GM18502 (cell line): ENCODE measurements around the gene GALNT13.

Experiments used
- ATAC-seq: cut with Tn5 transposase; IDR thresholded peaks from one replicate; pipeline ENCODE4 v1.9.1; 2021; ENCODE audit warnings: mild to moderate bottlenecking; ENCODE audit not compliant: unreplicated experiment, poor library complexity

Gene GALNT13

DNA sequence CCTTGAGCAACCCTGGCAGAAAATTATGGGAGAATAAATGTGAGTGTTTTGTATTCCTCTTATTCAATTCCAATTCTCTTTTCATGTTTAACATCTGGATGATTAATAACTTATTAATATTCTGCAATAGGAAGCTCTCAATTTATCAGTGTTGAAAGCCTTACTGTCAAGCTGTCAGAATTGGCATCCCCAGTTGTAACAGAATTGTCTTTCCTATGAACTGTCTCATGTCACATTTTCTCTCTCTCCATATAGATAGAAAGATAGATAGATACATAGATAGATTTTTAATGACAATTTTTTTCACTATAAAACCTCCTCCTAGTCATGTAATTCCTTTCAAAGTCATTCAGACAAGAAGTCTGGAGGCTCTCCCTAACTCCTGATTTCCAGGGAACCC, 331.5 kb downstream of the GALNT13 start:
- ATAC-seq, result no peak

DNA sequence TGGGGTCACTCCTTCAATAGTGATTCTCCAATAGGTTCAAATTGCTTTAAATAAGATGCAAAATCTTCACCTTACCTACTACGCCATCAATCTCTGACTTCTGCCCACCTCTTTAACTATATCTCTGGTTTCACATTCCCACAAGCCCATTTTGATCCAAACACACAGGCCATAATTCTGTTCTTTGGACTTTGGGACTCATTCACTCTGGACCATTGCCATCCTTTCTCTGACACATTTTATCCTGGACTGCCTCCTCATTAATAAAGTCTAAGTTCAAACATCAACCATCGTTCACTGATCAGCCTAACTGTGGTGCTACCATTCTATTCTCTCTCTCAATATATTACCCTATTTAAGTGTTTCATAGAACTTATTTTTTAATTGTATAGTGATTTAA, 332.2 kb downstream of the GALNT13 start:
- no peak for ATAC-seq

DNA sequence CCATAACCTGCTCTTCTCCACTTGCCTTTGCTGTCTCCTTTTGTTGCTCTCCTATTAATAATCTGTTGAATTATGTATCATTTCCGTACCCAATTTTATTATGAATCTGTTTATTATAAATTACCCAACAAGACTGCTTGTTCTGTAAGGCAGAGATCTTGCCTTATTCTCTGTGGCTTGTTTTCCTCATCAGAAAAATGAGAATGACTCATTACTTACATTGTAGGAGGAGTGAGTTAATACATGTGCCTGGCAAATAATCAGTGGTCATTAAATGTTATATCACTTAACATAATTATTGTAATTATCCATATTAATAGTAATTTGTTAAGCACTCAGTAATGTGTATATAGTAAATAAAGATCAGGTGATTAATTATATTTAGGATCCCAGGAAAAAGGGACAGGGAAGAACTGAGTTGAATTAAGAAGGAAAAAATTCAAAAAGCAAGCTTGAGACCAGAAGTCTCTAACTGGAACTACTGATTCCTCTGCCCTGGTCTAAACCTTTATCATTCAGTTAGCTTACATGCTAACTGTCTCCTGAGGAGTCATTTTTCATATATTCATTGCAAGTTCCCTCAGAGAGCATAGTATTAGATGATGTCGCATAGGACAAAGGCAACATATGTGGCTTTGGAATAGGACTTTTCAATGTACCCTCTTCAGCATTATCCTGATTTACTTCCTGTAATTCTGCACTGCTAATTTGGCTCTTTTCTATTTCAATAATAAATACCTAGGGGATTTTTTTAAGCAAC, 335.7 kb downstream of the GALNT13 start:
- no peak for ATAC-seq

DNA sequence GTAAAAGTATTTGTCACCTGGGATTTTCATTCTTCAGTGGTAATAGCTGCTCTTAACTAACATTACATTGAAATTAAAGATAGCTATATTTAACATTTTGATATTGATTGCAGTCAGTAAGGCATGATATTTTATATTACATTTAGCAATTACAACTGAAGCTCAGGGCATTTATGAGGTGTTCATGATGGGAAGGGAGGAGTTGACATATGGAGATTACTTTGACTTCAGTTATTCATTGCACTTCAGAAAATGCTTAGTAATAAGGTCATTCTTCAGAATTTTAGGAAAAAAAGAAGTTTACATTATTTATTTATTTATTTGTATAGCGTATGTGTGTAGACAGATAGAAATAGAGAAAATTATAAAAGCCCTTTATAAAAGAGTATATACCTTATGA, 352.0 kb downstream of the GALNT13 start:
- no peak for ATAC-seq

DNA sequence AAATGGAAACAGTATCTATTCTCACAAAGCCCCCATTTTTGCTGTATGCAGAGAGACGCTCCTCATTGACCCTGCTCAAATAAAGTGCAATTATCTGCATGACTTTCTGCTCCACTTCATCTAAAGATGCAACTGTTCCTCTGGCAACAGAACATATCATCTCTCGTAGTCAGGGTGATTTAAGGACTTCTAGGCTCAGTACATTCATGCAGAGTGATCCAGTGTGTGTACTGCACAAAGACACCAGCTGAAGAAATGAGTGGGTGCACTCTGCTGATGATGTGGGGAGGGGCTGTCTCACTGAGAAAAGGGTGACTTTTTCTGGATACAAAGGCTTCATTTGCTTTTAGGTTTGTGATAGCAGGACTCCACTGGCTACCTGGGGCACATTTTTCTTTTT, 355.2 kb downstream of the GALNT13 start:
- no peak for ATAC-seq

DNA sequence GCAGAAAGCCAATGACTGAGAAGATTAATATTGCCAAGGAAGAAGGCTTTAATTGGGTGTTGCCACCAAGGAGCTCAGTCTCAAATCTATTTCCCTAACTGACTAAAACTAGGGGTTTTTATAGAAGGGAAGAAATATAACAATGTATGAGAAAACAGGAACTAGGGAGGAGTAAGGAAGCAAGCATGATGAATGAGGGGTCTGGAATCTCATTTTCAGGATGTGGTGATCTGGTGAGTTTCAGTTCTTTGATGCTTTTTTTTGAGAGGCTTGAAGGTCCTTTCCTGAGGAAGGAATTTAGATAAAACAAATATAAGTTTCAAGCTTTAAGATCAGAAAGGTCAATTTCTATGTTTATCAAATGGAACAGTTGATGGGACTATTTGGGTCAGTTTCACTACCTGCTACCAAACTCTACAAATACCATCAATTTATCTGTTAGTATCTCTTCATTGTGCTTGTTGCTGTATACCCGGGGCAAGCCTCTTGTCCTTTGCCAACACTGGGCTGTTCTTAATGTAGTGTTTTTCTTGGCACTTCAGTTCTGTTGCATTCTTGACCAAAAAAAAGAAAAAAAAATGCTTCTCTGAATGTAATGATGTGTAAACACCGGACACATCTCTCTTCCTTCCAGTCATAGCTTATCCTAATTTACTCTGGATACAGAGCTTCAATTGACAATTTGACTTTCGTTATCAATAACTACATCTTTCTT, 357.0 kb downstream of the GALNT13 start:
- ATAC-seq, result no peak

DNA sequence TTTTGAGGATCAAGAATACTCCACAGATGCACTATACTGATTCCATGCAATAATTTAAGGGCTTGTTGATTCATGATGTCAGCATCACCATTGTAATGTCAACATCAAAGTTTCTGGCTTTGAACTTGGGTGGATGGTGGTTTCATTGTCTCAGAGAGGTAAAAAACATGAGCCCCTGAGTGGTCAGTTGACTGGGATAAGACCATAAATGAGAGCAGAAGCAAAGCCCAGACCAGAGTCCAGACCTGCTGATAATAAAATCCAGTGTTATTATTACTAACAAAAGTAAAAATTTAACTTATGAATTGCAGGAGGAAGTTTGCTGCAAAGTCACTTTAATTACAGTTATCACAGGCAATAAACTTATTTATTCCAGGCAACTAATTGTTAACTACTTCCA, 358.2 kb downstream of the GALNT13 start:
- ATAC-seq, result no peak

DNA sequence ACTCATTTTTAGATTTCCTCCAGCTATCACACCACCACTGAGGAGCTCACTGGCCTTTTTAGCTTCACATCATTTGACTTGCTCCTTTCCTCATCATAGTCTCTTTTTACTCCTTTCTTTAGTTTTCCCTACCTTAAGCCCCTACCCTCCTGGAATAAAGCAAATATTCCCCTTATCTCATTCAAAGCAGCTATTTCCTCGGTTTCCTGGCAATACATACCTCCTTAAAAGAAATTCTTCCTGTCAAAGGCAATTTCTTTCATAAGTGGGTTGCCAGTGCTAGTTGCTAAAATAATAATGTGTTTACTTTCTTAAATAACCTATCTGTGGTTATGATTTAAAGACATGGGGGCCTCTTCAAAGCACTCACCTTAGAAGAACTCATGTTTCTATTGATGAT, 359.3 kb downstream of the GALNT13 start:
- no peak for ATAC-seq

DNA sequence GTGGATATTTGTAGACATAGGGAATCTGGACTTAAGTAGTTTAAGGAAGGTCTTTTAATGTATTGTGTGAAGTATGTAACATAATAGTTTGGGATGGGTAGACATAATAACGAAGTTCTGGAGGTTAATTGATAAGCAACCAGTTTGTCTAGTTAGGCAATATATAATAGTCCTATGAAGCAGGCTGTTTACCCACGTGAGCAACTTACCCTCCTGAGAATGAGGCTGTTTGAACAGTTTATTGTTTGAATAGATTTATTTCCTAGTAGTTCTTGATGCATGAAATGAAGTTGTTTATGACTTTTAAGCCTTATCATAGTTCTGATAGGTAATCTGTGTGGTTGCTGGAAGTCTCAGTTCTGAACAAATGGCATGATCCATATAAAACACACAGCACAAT, 361.5 kb downstream of the GALNT13 start:
- ATAC-seq, result no peak

DNA sequence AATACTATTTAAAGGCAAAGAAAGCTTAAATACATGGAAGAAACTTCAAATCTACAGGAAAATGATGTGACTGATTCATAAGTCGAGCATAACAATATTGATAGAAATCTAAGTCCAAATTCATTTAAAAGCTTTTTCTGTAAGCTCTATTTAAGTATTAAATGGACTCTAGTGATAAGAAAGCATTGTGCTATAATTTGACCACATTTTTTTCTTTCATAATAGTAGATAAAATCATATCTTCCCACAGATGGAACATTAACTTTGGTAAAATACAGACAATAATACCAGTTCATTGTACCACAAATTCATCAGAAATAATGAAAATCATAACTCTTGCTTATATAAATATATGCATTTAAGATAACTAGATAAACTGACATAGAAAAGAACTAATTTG, 366.5 kb downstream of the GALNT13 start:
- ATAC-seq, result no peak

DNA sequence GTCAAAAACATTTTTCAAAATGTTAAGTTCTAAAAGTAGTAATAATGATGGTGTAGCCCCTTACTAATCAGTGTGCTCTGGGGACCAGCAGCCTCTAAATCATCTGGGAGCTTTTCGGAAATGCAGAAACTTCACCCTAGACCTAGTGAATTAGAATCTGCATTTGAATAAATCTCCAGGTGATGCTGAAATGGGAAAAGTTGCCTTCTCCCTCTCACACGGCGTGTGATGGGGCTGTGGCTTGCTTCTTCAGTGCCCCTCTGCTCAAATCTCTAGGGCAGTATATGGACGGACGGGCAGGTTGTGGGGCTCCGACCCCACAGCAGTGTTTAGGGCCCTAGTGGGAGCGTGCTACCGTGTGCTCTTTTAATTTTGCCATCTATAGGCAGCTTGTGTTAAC, 368.6 kb downstream of the GALNT13 start:
- ATAC-seq, result no peak

DNA sequence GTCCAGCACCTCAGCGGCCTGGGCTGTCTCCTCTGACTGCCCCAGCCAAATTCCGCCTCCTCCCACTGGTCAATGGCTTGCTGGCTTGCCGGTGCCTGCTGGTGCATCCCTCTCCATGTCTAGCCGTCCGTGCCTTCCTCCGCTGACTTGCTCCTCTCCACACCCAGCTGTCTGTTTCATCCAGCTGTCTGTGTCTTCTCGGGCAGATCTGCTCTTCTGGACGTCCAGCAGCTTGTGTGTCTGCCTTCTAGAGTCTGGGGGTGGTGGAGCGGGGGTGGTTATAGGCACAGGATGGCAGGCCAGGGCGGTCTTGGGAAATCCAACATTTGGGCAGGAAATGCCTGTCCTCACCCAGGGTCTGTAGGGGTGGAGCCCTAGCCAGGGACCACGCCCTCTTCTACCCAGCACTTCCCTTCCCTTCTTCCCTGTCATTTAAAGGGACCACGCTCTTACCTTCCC, 369.2 kb downstream of the GALNT13 start:
- no peak for ATAC-seq

DNA sequence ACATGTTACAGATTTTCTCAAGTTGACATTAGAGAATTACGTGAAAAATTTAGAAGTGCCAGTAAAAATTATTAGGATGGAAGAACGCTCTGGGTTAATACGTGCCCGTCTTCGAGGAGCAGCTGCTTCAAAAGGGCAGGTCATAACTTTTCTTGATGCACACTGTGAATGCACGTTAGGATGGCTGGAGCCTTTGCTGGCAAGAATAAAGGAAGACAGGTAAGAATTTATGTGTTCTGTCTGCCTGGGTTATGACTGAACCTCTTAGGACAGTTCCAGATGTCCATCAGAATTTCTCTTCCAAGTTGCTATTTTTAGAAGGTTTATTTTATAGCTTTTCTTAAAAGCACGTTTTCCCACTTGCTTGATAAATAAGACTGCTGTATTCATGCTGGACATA, 371.0 kb downstream of the GALNT13 start:
- no peak for ATAC-seq

DNA sequence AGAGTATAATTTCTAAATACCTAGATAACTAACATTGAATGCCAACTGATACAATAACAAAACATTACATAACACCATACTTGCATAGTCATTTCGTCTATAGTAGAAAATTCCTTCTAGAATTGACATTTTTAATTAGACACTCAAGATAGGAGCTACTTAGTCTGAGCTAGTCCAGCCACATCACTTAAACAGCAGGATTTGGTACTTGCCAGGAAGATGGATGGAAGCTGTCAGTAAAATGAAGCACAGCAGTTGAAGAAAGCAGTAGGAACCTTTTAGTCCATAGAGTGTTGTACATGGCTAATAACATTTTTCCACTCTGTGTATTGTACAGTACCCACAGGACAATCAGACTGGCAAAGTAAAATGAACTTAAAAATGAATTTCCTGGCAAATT, 372.0 kb downstream of the GALNT13 start:
- no peak for ATAC-seq

DNA sequence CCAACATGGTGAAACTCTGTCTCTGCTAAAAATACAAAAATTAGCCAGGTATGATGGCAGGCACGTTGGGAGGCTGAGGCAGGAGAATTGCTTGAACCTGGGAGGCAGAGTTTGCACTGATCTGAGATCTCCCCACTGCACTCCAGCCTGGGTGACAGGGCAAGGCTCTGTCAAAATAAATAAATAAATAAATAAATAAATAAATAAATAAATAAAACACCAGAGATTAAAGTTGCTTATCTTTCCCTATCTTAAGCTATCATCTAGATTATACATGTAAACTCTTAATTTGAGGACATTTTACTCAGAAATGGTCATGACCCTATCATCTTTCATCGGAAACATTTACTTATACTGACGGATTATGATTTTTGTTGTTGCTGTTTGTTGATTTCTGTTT, 373.2 kb downstream of the GALNT13 start:
- no peak for ATAC-seq

DNA sequence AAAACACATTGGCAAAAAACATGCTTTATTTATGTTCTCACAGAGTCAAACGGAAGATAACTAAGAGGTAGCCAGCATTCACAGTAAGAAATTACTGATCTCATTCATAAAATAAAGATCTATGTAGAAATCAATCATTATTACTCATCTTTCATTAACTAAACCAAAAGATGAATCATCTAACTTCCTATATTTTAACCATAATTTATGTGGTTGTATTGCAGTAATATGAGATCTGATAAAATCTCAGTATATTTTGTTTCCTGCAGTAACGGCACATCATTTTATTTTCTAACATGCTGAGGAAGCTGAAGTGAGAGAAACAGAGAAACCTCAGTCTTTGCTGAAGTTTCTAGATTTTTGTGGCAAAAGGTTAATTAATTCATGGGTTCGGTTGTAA, 375.8 kb downstream of the GALNT13 start:
- ATAC-seq, result no peak

DNA sequence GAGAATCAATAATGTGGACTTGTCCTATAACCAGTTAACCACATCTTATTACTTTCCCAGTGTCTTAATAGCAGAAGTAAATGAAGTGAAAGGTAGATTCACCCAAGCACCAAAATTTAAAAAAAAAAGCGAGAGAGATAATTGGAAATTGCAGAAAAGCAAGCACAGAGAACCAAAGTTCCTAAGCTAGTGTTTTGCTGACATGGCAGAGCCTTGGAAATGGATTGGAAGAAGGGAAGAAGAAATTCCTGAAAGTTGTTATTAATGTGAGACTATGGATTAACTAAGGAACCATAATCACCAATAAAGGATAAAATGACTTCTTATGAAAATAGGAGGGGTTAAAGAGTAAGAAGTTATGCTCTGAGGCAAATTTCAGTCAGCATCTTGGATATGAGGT, 384.4 kb downstream of the GALNT13 start:
- no peak for ATAC-seq

DNA sequence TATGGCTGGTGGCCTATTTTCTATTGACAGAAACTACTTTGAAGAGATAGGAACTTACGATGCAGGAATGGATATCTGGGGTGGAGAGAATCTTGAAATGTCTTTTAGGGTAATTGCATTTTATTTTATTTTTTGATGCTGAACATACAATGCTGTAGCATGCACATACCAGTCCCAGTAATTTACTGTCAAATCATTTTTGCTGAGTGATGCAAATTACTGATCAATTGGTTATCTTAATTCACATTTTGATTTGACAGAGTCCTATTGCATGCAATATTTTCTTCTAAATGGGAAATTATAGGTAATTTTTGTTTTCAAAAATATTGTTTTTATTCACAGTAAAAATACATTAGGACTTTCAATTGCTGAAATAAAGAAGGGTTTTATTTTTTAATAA, 387.3 kb downstream of the GALNT13 start:
- ATAC-seq, result no peak

DNA sequence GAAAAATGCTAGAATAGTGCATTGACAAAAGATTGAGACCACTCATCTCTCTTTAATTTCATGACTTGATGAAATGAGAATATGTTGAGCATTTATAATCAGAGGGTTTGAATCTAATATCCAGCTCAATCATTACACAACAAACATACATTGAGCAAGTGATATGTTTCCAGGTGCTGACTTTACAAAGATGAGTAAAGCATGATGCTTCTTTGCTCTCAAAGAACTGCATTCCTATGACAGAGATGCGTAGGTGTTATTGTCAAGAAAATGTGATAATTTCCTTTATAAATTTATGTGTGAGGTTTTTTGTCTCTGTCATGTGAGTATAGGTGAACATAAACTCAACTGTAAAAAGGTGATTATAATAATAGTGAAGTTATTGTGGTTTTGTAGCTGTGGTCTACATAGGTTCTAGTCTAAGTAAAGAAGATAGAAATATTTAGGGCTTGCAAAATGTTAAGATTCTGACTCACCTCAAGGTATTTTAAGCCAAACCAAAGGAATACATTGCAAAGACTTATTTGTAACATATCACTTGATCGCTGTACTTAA, 389.8 kb downstream of the GALNT13 start:
- ATAC-seq, result no peak

DNA sequence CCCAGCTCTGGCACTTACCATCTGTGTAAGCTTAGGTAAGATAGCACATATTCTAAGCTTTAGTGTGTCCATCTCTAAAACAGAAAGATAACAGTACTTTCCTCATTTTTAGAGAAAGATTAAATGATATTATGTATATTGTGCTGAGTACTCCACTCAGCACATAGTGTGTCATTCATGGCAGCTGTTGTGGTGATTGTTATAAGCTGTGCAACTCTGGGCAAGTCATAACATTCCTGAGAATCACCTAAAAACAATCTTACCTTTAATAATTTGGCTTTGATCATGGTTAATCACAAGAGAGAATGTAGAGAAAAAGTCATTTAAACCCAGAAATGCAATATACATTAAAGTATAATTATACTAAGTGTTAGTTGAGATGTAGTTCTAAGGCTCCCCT, 391.5 kb downstream of the GALNT13 start:
- no peak for ATAC-seq

DNA sequence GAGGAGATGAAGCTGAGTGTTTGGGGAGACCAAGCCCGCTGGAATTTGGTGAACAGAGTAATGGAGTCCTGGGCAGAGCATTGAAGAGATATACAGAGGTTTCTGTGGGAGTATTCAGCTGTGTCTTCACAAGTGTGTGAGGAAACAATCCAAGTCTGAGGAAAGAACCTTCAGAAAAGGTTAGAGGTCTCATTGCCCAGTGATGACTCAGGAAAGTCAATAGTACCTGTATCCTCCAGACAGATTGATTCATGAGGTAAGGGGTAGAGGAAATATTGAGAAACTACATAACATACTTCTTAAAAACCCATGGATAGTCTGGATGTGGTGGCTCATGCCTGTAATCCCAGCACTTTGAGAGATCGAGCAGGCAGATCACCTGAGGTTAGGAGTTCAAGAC, 392.3 kb downstream of the GALNT13 start:
- ATAC-seq, result no peak

DNA sequence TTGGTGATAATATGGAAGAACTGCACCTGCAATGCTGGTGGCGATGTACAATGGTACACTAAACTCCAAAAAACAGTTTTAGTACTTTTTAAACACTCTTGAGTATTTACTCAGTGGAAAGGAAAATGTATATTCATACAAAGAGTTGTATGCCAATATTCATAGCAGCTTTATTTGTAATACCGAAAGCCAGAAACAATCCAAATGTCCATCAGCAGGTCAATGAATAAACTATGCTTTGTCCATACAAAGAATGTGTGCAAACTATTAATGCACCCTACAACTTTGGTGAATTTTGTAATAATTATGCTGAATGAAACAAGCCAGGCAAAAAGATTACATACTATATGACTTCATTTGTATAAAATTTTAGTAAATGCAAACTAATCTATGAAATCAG, 396.3 kb downstream of the GALNT13 start:
- no peak for ATAC-seq
